Upper lobe of right lung (tissue), 1 donor: ENCODE data around the gene STK4. TPM values are rescaled to one million over a fixed set of nuclear protein-coding genes. Genes with fewer than 3 reads are reported as not detected.

Experiments
- ATAC-seq: fragments of 200-7000 bp; cut with Tn5 transposase; one replicate; pipeline ENCODE4 v1.9.1; 2020; ENCODE audit warnings: mild to moderate bottlenecking, moderate library complexity
- DNase-seq: peaks from one replicate; pipeline ENCODE4 v3.0.0-alpha.2; 2020
- H3K27ac ChIP-seq: fragments of 200-600 bp; one replicate; pipeline ENCODE4 v1.8.0; 2022
- H3K27me3 ChIP-seq: fragments of 200-600 bp; one replicate; pipeline ENCODE4 v1.8.0; 2022; ENCODE audit warnings: mild to moderate bottlenecking
- H3K36me3 ChIP-seq: fragments of 200-600 bp; one replicate; pipeline ENCODE4 v1.8.0; 2022
- H3K4me1 ChIP-seq: fragments of 200-600 bp; one replicate; pipeline ENCODE4 v1.8.0; 2022
- H3K4me3 ChIP-seq: fragments of 200-600 bp; one replicate; pipeline ENCODE4 v1.8.0; 2022; ENCODE audit warnings: mild to moderate bottlenecking
- H3K9me3 ChIP-seq: fragments of 200-600 bp; one replicate; pipeline ENCODE4 v1.8.0; 2022
- CTCF ChIP-seq: fragments of 200-600 bp; IDR thresholded peaks from one replicate; pipeline ENCODE4 v1.8.0; 2022; ENCODE audit warnings: antibody characterized with exemption
- intact Hi-C: fragments of 100-400 bp; cut with DNase I; formaldehyde crosslinking; loops from one replicate; pipeline ENCODE4 v1.11.0; 2022
- total RNA-seq: library from RNA; stranded (reverse); fragmentation: NEBNext Ultra II Directional; extraction: Animal tissue kit (Norgen Biotek cat#: 25700); gene quantifications from one replicate; pipeline ENCODE4 v1.2.1, GENCODE V29; 2021
- donor health status: DM: no; HTN: yes; CAD: no; lungs with severe emphysema.

Gene STK4
- total RNA-seq, 1 donor from 2014 or later: 52.6 TPM

GRCh38 chr20:44954211-44954610, 12.1 kb upstream of the STK4 start:
- Histone ChIP-seq H3K9me3 (no peaks in the 10 kb centered on the region), H3K4me1 (peaks cover 4% of the 10 kb centered on the region), H3K36me3 (peaks cover 72% of the 10 kb centered on the region), H3K4me3 (no peak overlapping the region), H3K27me3 (no peaks in the 10 kb centered on the region), H3K27ac (no peak overlapping the region)
- no peak for TF ChIP-seq CTCF
- intact Hi-C loops: no loop called here
- DNase-seq (no peak), ATAC-seq (no peak)

- ATAC-seq: no peak
- no peak for TF ChIP-seq CTCF
- no peaks in the 10 kb centered on the region for H3K9me3 ChIP-seq
- H3K36me3 ChIP-seq: peaks cover 62% of the 10 kb centered on the region
- H3K27me3 ChIP-seq: no peaks in the 10 kb centered on the region
- intact Hi-C loops: no loop called here
- H3K4me3 ChIP-seq: no peak overlapping the region
- peaks cover 8% of the 10 kb centered on the region for H3K4me1 ChIP-seq
- DNase-seq: no peak
- no peak overlapping the region for H3K27ac ChIP-seq
These were observed 11.0 kb upstream of the STK4 start for GRCh38 chr20:44955270-44955669.

GRCh38 chr20:44956410-44956809, 9.9 kb upstream of the STK4 start:
- Histone ChIP-seq H3K27ac (no peak overlapping the region), H3K4me1 (peaks cover 8% of the 10 kb centered on the region), H3K9me3 (no peaks in the 10 kb centered on the region), H3K27me3 (no peaks in the 10 kb centered on the region), H3K36me3 (peaks cover 50% of the 10 kb centered on the region), H3K4me3 (no peak overlapping the region)
- DNase-seq: no peak
- ATAC-seq: no peak
- TF ChIP-seq CTCF: no peak
- intact Hi-C loops: no loop called here

- H3K4me1 ChIP-seq: peaks cover 8% of the 10 kb centered on the region
- TF ChIP-seq CTCF: no peak
- H3K36me3 ChIP-seq: peaks cover 31% of the 10 kb centered on the region
- no peak overlapping the region for H3K27ac ChIP-seq
- no peak overlapping the region for H3K4me3 ChIP-seq
- H3K27me3 ChIP-seq: no peaks in the 10 kb centered on the region
- no peaks in the 10 kb centered on the region for H3K9me3 ChIP-seq
- ATAC-seq (no peak), DNase-seq (no peak)
- intact Hi-C loops: no loop called here
These were observed 8.0 kb upstream of the STK4 start for GRCh38 chr20:44958276-44958675.

- intact Hi-C loops: no loop called here
- no peaks in the 10 kb centered on the region for H3K9me3 ChIP-seq
- peak overlapping the region; percentile 80 for H3K4me3 ChIP-seq
- H3K4me1 ChIP-seq: peaks cover 8% of the 10 kb centered on the region
- ATAC-seq: no peak
- no peak overlapping the region for H3K27ac ChIP-seq
- TF ChIP-seq CTCF: no peak
- H3K27me3 ChIP-seq: no peaks in the 10 kb centered on the region
- DNase-seq: no peak
- peaks cover 23% of the 10 kb centered on the region for H3K36me3 ChIP-seq
These were observed 7.2 kb upstream of the STK4 start for GRCh38 chr20:44959082-44959637.

- Histone ChIP-seq H3K4me1 (peaks cover 8% of the 10 kb centered on the region), H3K9me3 (no peaks in the 10 kb centered on the region), H3K27ac (peak overlapping the region; percentile 67), H3K27me3 (no peaks in the 10 kb centered on the region), H3K4me3 (peak overlapping the region; percentile 80), H3K36me3 (peaks cover 18% of the 10 kb centered on the region)
- intact Hi-C loops: no loop called here
- ATAC-seq (peak; percentile 35), DNase-seq (no peak)
- TF ChIP-seq CTCF: no peak
These were observed 6.6 kb upstream of the STK4 start for GRCh38 chr20:44959638-44960102.
